ENCODE results near the gene KRTAP17-1.
"Not testable (repeated sequence)": the region's sequence is repeated elsewhere in the genome, so short reads cannot be mapped to it uniquely, and the experiment has no call there.

KRTAP17-1 gene

GRCh38 chr17:41347869-41348760 lies 32.6 kb upstream of the KRTAP17-1 start:
- H3K36me3 ChIP-seq (ENCODE audit: control insufficient read depth in 2 of 2, insufficient read depth in 1 of 2, low read length in 2 of 2) = no peaks in the 10 kb centered on the region
- ChIA-PET POLR2A (no interaction called here), CTCF (interaction anchor here (0.5 to 4.2 kb wide), 8 partner anchors 9 to 318 kb away, joined by 3 to 16 read pairs (median 4); no protein-coding TSS in a partner anchor)
- H3K9me3 ChIP-seq (ENCODE audit: control insufficient read depth, insufficient read depth, low read depth, low read length) = no peaks in the 10 kb centered on the region
- H3K4me3 ChIP-seq (ENCODE audit: low read depth, low read length) = no peak overlapping the region
- no peaks in the 10 kb centered on the region for H3K4me1 ChIP-seq (ENCODE audit: control insufficient read depth, insufficient read depth, low read length)
- TF ChIP-seq ZNF530 (tag by site-specific recombination; IDR thresholded peaks at IDR 0.05; ENCODE audit: low read depth) (no peak), ZNF248 (tag by site-specific recombination; IDR thresholded peaks at IDR 0.05) (no peak), SALL2 (tag by site-specific recombination; IDR thresholded peaks at IDR 0.05; ENCODE audit: borderline replicate concordance) (no peak)
- H3K27ac ChIP-seq (ENCODE audit: extremely low read depth, low read depth, low read length) = no peak overlapping the region

GRCh38 chr17:41346421-41346820 lies 30.9 kb upstream of the KRTAP17-1 start:
- H3K9me3 ChIP-seq (ENCODE audit: control insufficient read depth, insufficient read depth, low read depth, low read length); H3K4me3 ChIP-seq (ENCODE audit: low read depth, low read length); POLR2A ChIA-PET; H3K27ac ChIP-seq (ENCODE audit: extremely low read depth, low read depth, low read length); H3K36me3 ChIP-seq (ENCODE audit: control insufficient read depth in 2 of 2, insufficient read depth in 1 of 2, low read length in 2 of 2); H3K4me1 ChIP-seq (ENCODE audit: control insufficient read depth, insufficient read depth, low read length): not testable (repeated sequence)
- CTCF ChIA-PET = interaction anchor here (0.6 to 4.2 kb wide), 3 partner anchors 9 to 202 kb away, joined by 3 to 16 read pairs (median 7); no protein-coding TSS in a partner anchor

- H3K36me3 ChIP-seq (ENCODE audit: control insufficient read depth in 2 of 2, insufficient read depth in 1 of 2, low read length in 2 of 2) = no peaks in the 10 kb centered on the region
- ChIA-PET CTCF (interaction anchor here (0.6 to 4.2 kb wide), 4 partner anchors 9 to 203 kb away, joined by 3 to 16 read pairs (median 6); no protein-coding TSS in a partner anchor), POLR2A (no interaction called here)
- H3K4me3 ChIP-seq (ENCODE audit: low read depth, low read length) = no peak overlapping the region
- H3K27ac ChIP-seq (ENCODE audit: extremely low read depth, low read depth, low read length) = no peak overlapping the region
- H3K9me3 ChIP-seq (ENCODE audit: control insufficient read depth, insufficient read depth, low read depth, low read length) = no peaks in the 10 kb centered on the region
- H3K4me1 ChIP-seq (ENCODE audit: control insufficient read depth, insufficient read depth, low read length) = no peaks in the 10 kb centered on the region
- TF ChIP-seq ZNF16 (tag by site-specific recombination; IDR thresholded peaks at IDR 0.05; ENCODE audit: low read depth) (no peak), ZNF280D (tag by site-specific recombination; IDR thresholded peaks at IDR 0.05) (no peak), ZNF416 (tag by site-specific recombination; IDR thresholded peaks at IDR 0.05) (no peak), KLF10 (tag by site-specific recombination; IDR thresholded peaks at IDR 0.05) (no peak), ZXDB (tag by site-specific recombination; IDR thresholded peaks at IDR 0.05) (no peak), ZNF626 (tag by site-specific recombination; IDR thresholded peaks at IDR 0.05) (no peak), ZNF239 (tag by site-specific recombination; IDR thresholded peaks at IDR 0.05) (no peak), ZNF585B (tag by site-specific recombination; IDR thresholded peaks at IDR 0.05) (no peak), YY1 (tag by site-specific recombination; IDR thresholded peaks at IDR 0.05) (no peak), ZNF704 (tag by site-specific recombination; IDR thresholded peaks at IDR 0.05) (no peak), ZBTB49 (tag by site-specific recombination; IDR thresholded peaks at IDR 0.05; ENCODE audit: low read depth) (no peak), ATF2 (tag by site-specific recombination; IDR thresholded peaks at IDR 0.05; ENCODE audit: low read depth) (no peak), ZNF488 (tag by site-specific recombination; IDR thresholded peaks at IDR 0.05) (no peak), ZNF530 (tag by site-specific recombination; IDR thresholded peaks at IDR 0.05; ENCODE audit: low read depth) (no peak), PRDM6 (tag by site-specific recombination; IDR thresholded peaks at IDR 0.05) (no peak)
Observed at GRCh38 chr17:41345992-41346391, 30.5 kb upstream of the KRTAP17-1 start.

Measured in HEK293 (cell line).